ENCODE data around the gene GPATCH8. TPM values are rescaled to one million over a fixed set of nuclear protein-coding genes. Genes with fewer than 3 reads are reported as not detected.

GPATCH8 gene
- total RNA-seq, 2 donors from 2014 or later, result 63.4 to 79.6 TPM

GRCh38 chr17:44363613-44364159 lies 139.5 kb downstream of the GPATCH8 start, which contains the start of gene FAM171A2:
Gene FAM171A2 (minus strand): TSS chr17:44363853. CDS start chr17:44363714, 139 bp downstream.
- H3K4me3 Mint-ChIP-seq, result peak within 1 kb of the TSS; percentile 86
- H3K27ac Mint-ChIP-seq, result no peak within 1 kb of the TSS
- peak; percentile 93 for ATAC-seq
- no peaks in the 10 kb centered on the region for H3K36me3 Mint-ChIP-seq (ENCODE audit: low read depth)
- peak; percentile 65 to 73 (median 65) for DNase-seq
- H3K9me3 ChIP-seq (ENCODE audit: control insufficient read depth, low read length, poor library complexity, severe bottlenecking), result no peaks in the 10 kb centered on the region
- H3K27me3 Mint-ChIP-seq, result peaks cover 44% of the 10 kb centered on the region
- H3K4me1 Mint-ChIP-seq, result peaks cover 9% of the 10 kb centered on the region

- H3K27me3 Mint-ChIP-seq, result peaks cover 44% of the 10 kb centered on the region
- no peaks in the 10 kb centered on the region for H3K36me3 Mint-ChIP-seq (ENCODE audit: low read depth)
- H3K9me3 ChIP-seq (ENCODE audit: control insufficient read depth, low read length, poor library complexity, severe bottlenecking), result no peaks in the 10 kb centered on the region
- peak; percentile 28 for ATAC-seq
- DNase-seq, result no peak
- H3K27ac Mint-ChIP-seq, result no peak overlapping the region
- H3K4me3 Mint-ChIP-seq, result peak overlapping the region; percentile 80
- H3K4me1 Mint-ChIP-seq, result peaks cover 10% of the 10 kb centered on the region
These were observed 140.1 kb downstream of the GPATCH8 start for GRCh38 chr17:44362949-44363612.

- DNase-seq, result no peak
- H3K4me3 Mint-ChIP-seq, result peak overlapping the region; percentile 80
- H3K27me3 Mint-ChIP-seq, result peaks cover 41% of the 10 kb centered on the region
- no peak overlapping the region for H3K27ac Mint-ChIP-seq
- H3K4me1 Mint-ChIP-seq, result peaks cover 7% of the 10 kb centered on the region
- H3K9me3 ChIP-seq (ENCODE audit: control insufficient read depth, low read length, poor library complexity, severe bottlenecking), result no peaks in the 10 kb centered on the region
- H3K36me3 Mint-ChIP-seq (ENCODE audit: low read depth), result no peaks in the 10 kb centered on the region
- no peak for ATAC-seq
These were observed 140.7 kb downstream of the GPATCH8 start for GRCh38 chr17:44362459-44362948.

- Mint-ChIP-seq H3K27ac (no peak overlapping the region), H3K27me3 (peaks cover 32% of the 10 kb centered on the region), H3K36me3 (ENCODE audit: low read depth) (no peaks in the 10 kb centered on the region), H3K4me3 (peak overlapping the region; percentile 31), H3K4me1 (peaks cover 7% of the 10 kb centered on the region)
- DNase-seq (no peak), ATAC-seq (no peak)
- no peaks in the 10 kb centered on the region for H3K9me3 ChIP-seq (ENCODE audit: control insufficient read depth, low read length, poor library complexity, severe bottlenecking)
These were observed 141.6 kb downstream of the GPATCH8 start for GRCh38 chr17:44361292-44362260.

GRCh38 chr17:44360826-44361225 lies 142.4 kb downstream of the GPATCH8 start:
- ATAC-seq, result no peak
- H3K4me3 Mint-ChIP-seq, result no peak overlapping the region
- no peaks in the 10 kb centered on the region for H3K36me3 Mint-ChIP-seq (ENCODE audit: low read depth)
- DNase-seq, result no peak
- H3K4me1 Mint-ChIP-seq, result peaks cover 7% of the 10 kb centered on the region
- no peaks in the 10 kb centered on the region for H3K9me3 ChIP-seq (ENCODE audit: control insufficient read depth, low read length, poor library complexity, severe bottlenecking)
- H3K27me3 Mint-ChIP-seq, result peaks cover 24% of the 10 kb centered on the region
- H3K27ac Mint-ChIP-seq, result no peak overlapping the region

GRCh38 chr17:44360144-44360533 lies 143.1 kb downstream of the GPATCH8 start:
- ATAC-seq, result no peak
- H3K27ac Mint-ChIP-seq, result no peak overlapping the region
- H3K4me3 Mint-ChIP-seq, result no peak overlapping the region
- peaks cover 7% of the 10 kb centered on the region for H3K4me1 Mint-ChIP-seq
- no peaks in the 10 kb centered on the region for H3K36me3 Mint-ChIP-seq (ENCODE audit: low read depth)
- H3K27me3 Mint-ChIP-seq, result peaks cover 17% of the 10 kb centered on the region
- H3K9me3 ChIP-seq (ENCODE audit: control insufficient read depth, low read length, poor library complexity, severe bottlenecking), result no peaks in the 10 kb centered on the region
- DNase-seq, result no peak

GRCh38 chr17:44359458-44360143 lies 143.6 kb downstream of the GPATCH8 start:
- DNase-seq, result no peak
- no peaks in the 10 kb centered on the region for H3K36me3 Mint-ChIP-seq (ENCODE audit: low read depth)
- no peak overlapping the region for H3K27ac Mint-ChIP-seq
- peaks cover 7% of the 10 kb centered on the region for H3K4me1 Mint-ChIP-seq
- no peak for ATAC-seq
- H3K4me3 Mint-ChIP-seq, result no peak overlapping the region
- no peaks in the 10 kb centered on the region for H3K9me3 ChIP-seq (ENCODE audit: control insufficient read depth, low read length, poor library complexity, severe bottlenecking)
- H3K27me3 Mint-ChIP-seq, result peaks cover 12% of the 10 kb centered on the region

GRCh38 chr17:44359006-44359405 lies 144.2 kb downstream of the GPATCH8 start:
- Mint-ChIP-seq H3K36me3 (ENCODE audit: low read depth) (no peaks in the 10 kb centered on the region), H3K4me3 (no peak overlapping the region), H3K27me3 (peaks cover 10% of the 10 kb centered on the region), H3K4me1 (peaks cover 7% of the 10 kb centered on the region), H3K27ac (no peak overlapping the region)
- ATAC-seq (no peak), DNase-seq (no peak)
- H3K9me3 ChIP-seq (ENCODE audit: control insufficient read depth, low read length, poor library complexity, severe bottlenecking), result no peaks in the 10 kb centered on the region

- peaks cover 7% of the 10 kb centered on the region for H3K4me1 Mint-ChIP-seq
- no peaks in the 10 kb centered on the region for H3K9me3 ChIP-seq (ENCODE audit: control insufficient read depth, low read length, poor library complexity, severe bottlenecking)
- peaks cover 10% of the 10 kb centered on the region for H3K27me3 Mint-ChIP-seq
- H3K27ac Mint-ChIP-seq, result no peak overlapping the region
- no peak for ATAC-seq
- H3K36me3 Mint-ChIP-seq (ENCODE audit: low read depth), result no peaks in the 10 kb centered on the region
- H3K4me3 Mint-ChIP-seq, result no peak overlapping the region
- DNase-seq, result no peak
These were observed 145.1 kb downstream of the GPATCH8 start for GRCh38 chr17:44358066-44358465.

- peaks cover 11% of the 10 kb centered on the region for H3K4me1 Mint-ChIP-seq
- no peak for ATAC-seq
- H3K27ac Mint-ChIP-seq, result no peak overlapping the region
- no peaks in the 10 kb centered on the region for H3K9me3 ChIP-seq (ENCODE audit: control insufficient read depth, low read length, poor library complexity, severe bottlenecking)
- no peak for DNase-seq
- H3K27me3 Mint-ChIP-seq, result peaks cover 6% of the 10 kb centered on the region
- no peak overlapping the region for H3K4me3 Mint-ChIP-seq
- H3K36me3 Mint-ChIP-seq (ENCODE audit: low read depth), result peaks cover 2% of the 10 kb centered on the region
These were observed 147.0 kb downstream of the GPATCH8 start for GRCh38 chr17:44356241-44356640.

- peaks cover 2% of the 10 kb centered on the region for H3K36me3 Mint-ChIP-seq (ENCODE audit: low read depth)
- DNase-seq (no peak), ATAC-seq (no peak)
- no peak overlapping the region for H3K27ac Mint-ChIP-seq
- no peak overlapping the region for H3K4me3 Mint-ChIP-seq
- peaks cover 6% of the 10 kb centered on the region for H3K27me3 Mint-ChIP-seq
- H3K4me1 Mint-ChIP-seq, result peaks cover 11% of the 10 kb centered on the region
- H3K9me3 ChIP-seq (ENCODE audit: control insufficient read depth, low read length, poor library complexity, severe bottlenecking), result no peaks in the 10 kb centered on the region
These were observed 147.5 kb downstream of the GPATCH8 start for GRCh38 chr17:44355642-44356099.

- Mint-ChIP-seq H3K36me3 (ENCODE audit: low read depth) (peaks cover 2% of the 10 kb centered on the region), H3K27me3 (no peaks in the 10 kb centered on the region), H3K4me3 (peak overlapping the region; percentile 77), H3K27ac (no peak overlapping the region), H3K4me1 (peaks cover 13% of the 10 kb centered on the region)
- no peaks in the 10 kb centered on the region for H3K9me3 ChIP-seq (ENCODE audit: control insufficient read depth, low read length, poor library complexity, severe bottlenecking)
- ATAC-seq, result peak; percentile 51
- peak; percentile 38 to 57 (median 44) for DNase-seq
These were observed 148.3 kb downstream of the GPATCH8 start for GRCh38 chr17:44354582-44355561.
